PC-9 (cell line): ENCODE results near the gene DPYSL5.

ENCODE experiments used
- EZH2 ChIP-seq: fragments of 200-600 bp; sonication (generic); IDR thresholded peaks from 2 replicates; pipeline ENCODE4 v1.8.0; 2017; ENCODE audit warnings: antibody characterized with exemption, low read depth
- TF ChIP-seq, protein P1 (sequence below): fragments of 200-600 bp; sonication (generic); conservative IDR thresholded peaks from 2 replicates; pipeline ENCODE4 v1.6.1; 2017; ENCODE audit warnings: mixed run types, antibody characterized with exemption, mild to moderate bottlenecking, moderate library complexity

DNA sequence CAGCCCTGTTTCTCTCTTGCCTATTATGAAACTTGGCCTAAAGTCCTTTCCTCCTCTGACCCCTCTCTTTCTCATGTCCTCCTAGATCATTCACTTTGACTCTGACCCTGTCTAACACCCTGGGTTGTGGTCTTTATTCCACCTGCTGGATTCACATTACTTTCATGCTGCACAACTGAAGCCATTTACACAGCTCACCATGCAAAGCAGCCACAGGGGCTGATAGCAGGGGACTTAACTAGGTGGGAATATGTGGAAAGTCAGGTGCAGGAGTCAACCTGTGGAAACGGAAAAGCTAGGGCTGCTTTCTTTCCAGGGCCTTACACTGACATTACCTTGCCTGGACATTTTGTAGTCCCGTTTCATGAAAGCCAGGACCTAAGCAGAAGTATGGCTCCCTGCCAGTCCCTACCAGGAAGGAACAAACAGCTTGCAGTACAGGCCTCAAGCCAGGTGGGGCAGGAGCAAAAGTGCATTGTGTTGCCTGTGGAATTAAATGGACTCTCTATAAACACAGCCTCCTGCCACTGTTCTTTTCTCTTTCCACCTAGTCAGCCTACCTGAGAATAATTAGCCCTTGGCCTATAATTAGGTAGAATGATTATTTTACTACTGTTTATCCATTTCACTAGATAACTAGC, 134.3 kb downstream of the DPYSL5 start:
- TF ChIP-seq, protein P1, sequence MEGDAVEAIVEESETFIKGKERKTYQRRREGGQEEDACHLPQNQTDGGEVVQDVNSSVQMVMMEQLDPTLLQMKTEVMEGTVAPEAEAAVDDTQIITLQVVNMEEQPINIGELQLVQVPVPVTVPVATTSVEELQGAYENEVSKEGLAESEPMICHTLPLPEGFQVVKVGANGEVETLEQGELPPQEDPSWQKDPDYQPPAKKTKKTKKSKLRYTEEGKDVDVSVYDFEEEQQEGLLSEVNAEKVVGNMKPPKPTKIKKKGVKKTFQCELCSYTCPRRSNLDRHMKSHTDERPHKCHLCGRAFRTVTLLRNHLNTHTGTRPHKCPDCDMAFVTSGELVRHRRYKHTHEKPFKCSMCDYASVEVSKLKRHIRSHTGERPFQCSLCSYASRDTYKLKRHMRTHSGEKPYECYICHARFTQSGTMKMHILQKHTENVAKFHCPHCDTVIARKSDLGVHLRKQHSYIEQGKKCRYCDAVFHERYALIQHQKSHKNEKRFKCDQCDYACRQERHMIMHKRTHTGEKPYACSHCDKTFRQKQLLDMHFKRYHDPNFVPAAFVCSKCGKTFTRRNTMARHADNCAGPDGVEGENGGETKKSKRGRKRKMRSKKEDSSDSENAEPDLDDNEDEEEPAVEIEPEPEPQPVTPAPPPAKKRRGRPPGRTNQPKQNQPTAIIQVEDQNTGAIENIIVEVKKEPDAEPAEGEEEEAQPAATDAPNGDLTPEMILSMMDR: peak; percentile 63
- TF ChIP-seq EZH2: no peak
